ENCODE measurements around the gene HNRNPH2. TPM values are rescaled to one million over a fixed set of nuclear protein-coding genes. Genes with fewer than 3 reads are reported as not detected.
A peak's percentile ranks its signal among the peaks of the same experiment; 100 is the strongest.

Gene HNRNPH2
- total RNA-seq, 2 donors from 2014 or later, result 27.8 to 30.9 TPM

DNA sequence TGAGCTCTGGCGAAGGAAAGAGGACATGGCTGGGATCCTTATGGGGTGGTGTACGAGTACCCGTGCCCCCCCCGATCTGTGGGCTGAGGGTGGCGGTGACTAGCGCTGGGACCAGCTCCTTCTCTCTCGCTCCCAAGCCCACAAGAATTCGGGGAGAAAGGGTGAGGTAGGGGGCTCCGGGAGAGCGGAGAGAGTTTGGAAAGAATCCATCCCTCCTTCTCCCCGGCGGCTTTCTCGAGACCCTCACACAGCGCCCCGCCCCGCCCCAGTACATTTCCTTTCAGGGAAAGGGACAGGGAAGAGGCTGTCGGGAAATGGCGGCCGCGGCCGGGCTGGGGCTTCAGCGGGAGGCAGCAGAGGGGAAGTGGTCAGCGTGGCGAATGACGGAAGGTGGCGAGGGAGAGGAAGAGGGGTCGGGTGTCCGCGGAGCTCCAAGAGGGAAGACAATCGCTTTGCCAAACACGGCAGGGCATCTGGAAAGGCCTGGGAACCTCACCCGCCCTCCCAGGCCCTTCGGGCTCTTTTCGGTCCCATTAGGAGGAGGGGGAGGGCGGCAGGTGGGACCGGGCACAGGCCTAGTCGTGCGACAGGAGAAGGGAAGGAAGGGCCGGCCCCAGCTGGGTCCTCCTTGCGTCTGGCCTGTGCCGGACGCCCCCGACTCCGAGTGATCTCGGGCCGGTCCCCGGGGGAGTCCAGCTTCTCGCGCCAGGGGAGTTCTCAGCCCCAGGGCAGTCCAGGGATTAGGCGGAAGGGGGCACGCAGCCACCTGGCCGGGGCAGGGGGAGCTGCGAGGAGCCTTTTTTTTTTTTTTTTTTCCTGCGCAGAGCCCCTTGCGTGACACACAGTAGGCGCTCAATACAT lies 10.2 kb downstream of the HNRNPH2 start:
- peaks cover 0 to under 1% of the 10 kb centered on the region in 2 donors for H3K36me3 Mint-ChIP-seq
- peak; percentile 50 to 78 for ATAC-seq

DNA sequence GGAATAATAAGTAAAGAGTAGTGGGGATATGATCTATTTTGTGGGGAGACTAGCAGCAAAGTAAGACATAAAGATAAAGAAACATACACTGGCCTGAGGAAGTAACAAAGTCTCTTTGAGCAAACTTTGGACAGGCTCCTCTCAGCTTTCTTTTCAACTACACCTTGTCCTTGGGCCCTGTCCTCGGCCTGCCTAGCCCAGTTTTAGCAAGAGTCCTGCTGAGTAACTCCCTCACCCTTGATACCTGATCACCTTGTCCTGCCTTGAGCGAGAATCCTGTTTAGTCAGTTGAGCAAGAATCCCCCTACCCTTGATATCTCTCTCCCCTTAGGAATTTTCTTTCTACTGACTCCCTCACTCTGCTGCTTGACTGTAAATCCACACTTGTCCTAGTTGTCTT lies 11.5 kb downstream of the HNRNPH2 start:
- DNase-seq (ENCODE audit: low spot score in 2 of 2), result no peak
- H3K36me3 Mint-ChIP-seq, result peaks cover 0 to under 1% of the 10 kb centered on the region in 2 donors
- no peaks in the 10 kb centered on the region for H3K9me3 Mint-ChIP-seq
- peak overlapping the region; percentile 79 to 98 for H3K27ac Mint-ChIP-seq
- ATAC-seq, result no peak

More for the DNA sequence above, 10.2 kb downstream of the HNRNPH2 start:
- Mint-ChIP-seq H3K9me3 (no peaks in the 10 kb centered on the region), H3K27ac (peak overlapping the region; percentile 97 to 98)
- DNase-seq (ENCODE audit: low spot score in 2 of 2), result peak; percentile 23 to 69

DNA sequence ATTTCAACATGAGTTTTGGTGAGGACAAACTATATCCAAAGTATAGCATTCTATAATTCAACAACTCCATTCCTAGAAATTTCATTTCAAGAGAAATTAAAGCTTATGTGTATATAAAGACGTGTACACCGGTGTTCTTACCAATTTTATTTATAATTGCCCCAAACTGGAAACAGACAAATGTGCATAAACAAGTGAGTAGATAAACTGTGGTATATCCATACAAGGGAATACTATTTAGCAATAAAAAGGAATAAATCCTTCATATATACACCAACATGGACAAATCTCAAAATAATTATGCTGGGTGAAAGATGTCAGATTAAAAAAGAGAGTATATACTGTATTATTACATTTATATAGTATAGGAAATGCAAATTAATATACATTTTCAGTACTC lies 19.9 kb downstream of the HNRNPH2 start:
- H3K27ac Mint-ChIP-seq, result no peak overlapping the region
- DNase-seq (ENCODE audit: low spot score in 2 of 2), result no peak
- no peak for ATAC-seq
- H3K36me3 Mint-ChIP-seq, result peaks cover 15 to 28% of the 10 kb centered on the region in 2 donors
- H3K9me3 Mint-ChIP-seq, result peaks cover 0 to 5% of the 10 kb centered on the region in 2 donors

DNA sequence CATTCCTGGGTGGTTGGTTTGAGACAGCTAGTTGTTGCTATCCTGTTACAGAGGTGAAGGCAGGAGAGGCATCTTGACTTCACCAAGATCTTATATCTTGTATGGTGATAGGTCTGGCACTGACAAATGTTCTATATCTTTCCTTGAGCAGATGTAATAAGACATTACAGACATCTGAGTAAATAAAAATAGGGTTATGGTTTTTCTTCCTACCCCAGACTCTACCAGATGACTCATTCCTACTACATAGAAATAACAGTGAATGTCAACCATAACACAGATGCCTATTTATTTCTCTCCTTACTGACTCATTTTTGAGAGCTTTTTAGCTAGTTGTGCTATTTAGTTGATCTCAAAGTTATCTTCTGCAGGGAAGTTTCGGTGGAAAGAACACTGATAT lies 21.9 kb downstream of the HNRNPH2 start:
- Mint-ChIP-seq H3K27ac (peak overlapping the region in 1 of 2 donors; percentile 72), H3K9me3 (peaks cover 0 to 3% of the 10 kb centered on the region in 2 donors), H3K36me3 (peaks cover 11 to 24% of the 10 kb centered on the region in 2 donors)
- DNase-seq (ENCODE audit: low spot score in 2 of 2), result no peak
- peak; percentile 53 to 96 for ATAC-seq

DNA sequence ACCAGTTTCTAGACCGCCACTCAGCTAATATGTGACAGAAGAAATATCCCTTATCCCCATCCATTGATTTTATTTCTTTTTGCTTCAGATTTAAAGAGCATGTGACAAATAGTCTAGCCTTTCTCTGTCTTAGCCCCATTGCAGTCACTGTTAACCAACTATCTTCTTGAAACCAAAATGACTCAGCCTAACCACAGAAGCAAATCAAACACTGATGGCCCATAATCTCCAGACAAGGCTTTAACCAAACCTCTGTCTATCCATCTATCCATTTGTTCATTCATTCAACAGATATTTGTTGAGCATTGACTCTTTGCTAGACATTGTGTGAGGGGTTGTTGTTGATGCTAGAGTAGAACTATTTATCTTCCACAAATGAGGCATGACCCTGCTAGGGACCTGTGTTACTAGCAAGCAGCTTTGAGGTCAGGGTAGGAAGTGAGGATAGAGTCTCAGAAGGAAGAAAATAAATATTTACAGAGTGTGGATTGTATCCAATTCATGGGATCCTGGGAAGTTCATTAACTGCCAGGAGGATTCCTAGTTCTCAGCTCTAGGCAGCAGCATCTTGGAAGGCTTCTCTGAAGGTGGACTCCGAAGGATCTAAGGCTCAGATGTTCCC lies 22.5 kb downstream of the HNRNPH2 start:
- Mint-ChIP-seq H3K36me3 (peaks cover 7 to 19% of the 10 kb centered on the region in 2 donors), H3K9me3 (no peaks in the 10 kb centered on the region), H3K27ac (peak overlapping the region in 1 of 2 donors; percentile 72)
- DNase-seq (ENCODE audit: low spot score in 2 of 2) (no peak), ATAC-seq (peak; percentile 79 to 90)

DNA sequence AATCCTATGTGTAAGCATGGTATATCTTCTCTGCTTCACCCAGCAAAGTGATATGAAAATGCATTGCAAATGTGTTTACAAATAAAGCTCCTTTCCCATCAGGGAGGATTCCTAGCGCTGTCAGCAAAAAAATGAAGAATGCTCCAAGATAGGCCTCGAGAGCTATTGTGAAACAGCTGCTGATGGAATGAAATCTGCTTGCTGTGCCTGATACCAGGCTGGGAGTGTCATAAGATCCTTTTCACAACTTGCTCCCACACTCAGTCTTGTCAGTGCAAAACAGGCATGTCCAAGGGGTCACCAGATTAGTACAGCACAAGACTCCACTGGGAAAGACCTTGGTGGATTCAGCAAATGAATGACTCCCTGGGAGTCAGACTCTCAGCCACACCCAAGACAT lies 34.1 kb downstream of the HNRNPH2 start:
- DNase-seq (ENCODE audit: low spot score in 2 of 2) (no peak), ATAC-seq (no peak)
- peaks cover 7 to 23% of the 10 kb centered on the region in 2 donors for H3K36me3 Mint-ChIP-seq
- no peak overlapping the region for H3K27ac Mint-ChIP-seq
- no peaks in the 10 kb centered on the region for H3K9me3 Mint-ChIP-seq

DNA sequence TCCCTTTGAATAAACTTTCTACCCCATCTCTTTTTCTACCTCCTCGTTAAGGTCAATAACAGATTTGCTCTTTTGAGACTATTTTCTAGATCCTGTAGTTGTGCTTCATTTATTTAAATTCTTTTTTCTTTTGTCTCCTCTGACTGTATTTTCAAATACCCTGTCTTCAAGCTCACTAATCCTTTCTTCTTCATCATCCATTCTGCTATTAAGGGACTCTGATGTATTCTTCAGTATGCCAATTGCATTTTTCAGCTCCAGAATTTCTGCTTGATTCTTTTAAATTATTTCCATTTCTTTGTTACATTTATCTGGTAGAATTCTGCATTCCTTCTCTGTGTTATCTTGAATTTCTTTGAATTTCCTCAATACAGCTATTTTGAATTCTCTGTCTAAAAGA lies 41.3 kb downstream of the HNRNPH2 start:
- DNase-seq (ENCODE audit: low spot score in 2 of 2) (no peak), ATAC-seq (no peak)
- Mint-ChIP-seq H3K9me3 (peaks cover 4% of the 10 kb centered on the region in 2 donors), H3K36me3 (peaks cover 12% of the 10 kb centered on the region in 2 donors), H3K27ac (no peak overlapping the region)

DNA sequence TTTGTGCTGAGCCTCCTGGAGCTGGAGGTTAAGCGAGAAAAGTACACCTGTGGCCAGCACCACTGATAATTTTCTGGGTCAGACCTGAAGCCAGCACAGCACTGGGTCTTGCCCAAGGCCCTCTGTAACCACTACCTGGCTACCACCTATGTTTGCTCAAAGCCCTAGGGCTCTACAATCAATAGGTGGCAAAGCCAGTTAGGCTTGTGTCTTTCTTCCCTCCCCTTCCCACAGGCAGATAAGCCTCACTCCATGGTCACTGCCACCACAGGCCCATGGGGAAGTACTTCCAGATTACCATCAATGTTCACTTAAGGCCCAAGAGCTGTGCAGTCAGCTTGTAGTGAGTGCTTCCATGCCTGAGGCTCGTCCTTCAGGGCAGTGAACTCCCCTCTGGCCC lies 42.1 kb downstream of the HNRNPH2 start:
- H3K36me3 Mint-ChIP-seq, result peaks cover 12% of the 10 kb centered on the region in 2 donors
- no peak for ATAC-seq
- H3K9me3 Mint-ChIP-seq, result peaks cover 4% of the 10 kb centered on the region in 2 donors
- DNase-seq (ENCODE audit: low spot score in 2 of 2), result no peak
- no peak overlapping the region for H3K27ac Mint-ChIP-seq

DNA sequence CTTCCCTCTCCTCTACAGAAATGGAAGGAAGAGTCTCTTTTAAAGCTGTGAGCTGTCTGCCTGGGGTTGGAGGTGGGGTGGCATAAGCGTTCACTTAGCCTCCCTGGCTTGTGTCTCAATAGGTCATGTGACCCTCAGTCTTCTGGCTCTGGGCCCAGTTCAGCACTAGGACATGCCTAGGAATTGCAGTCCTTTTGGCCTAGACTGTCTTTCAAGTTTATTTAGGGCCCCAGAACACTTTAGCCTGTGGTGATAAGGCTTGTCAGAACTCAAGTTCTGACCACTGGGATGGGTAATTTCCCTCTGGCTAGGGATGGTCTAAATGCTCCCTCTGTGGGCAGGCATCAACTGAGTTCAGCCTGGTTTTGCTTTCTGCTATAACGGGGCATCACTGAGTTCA lies 42.9 kb downstream of the HNRNPH2 start:
- ATAC-seq, result no peak
- DNase-seq (ENCODE audit: low spot score in 2 of 2), result no peak
- peaks cover 4% of the 10 kb centered on the region in 2 donors for H3K9me3 Mint-ChIP-seq
- H3K36me3 Mint-ChIP-seq, result peaks cover 12% of the 10 kb centered on the region in 2 donors
- H3K27ac Mint-ChIP-seq, result no peak overlapping the region

DNA sequence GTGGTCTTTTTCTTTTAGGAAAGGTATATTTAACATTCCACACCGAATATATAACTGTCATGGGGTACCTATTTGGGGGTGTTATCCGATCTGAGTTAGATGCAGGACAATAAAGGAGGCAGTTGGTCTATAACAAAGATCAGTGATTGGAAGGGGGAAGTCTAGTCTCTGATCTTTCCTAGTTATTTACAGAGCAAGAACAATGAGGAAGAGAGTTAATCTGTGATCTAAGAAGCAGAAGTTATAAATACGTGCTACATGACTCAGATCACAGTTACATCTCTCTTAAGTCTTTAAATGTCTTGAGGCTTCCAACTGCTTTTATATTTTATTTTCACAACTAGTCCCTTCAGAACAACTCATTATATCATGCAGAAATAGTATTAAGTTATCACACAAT lies 44.0 kb downstream of the HNRNPH2 start:
- ATAC-seq (no peak), DNase-seq (ENCODE audit: low spot score in 2 of 2) (no peak)
- no peak overlapping the region for H3K27ac Mint-ChIP-seq
- peaks cover 4% of the 10 kb centered on the region in 2 donors for H3K9me3 Mint-ChIP-seq
- H3K36me3 Mint-ChIP-seq, result peaks cover 12% of the 10 kb centered on the region in 2 donors

DNA sequence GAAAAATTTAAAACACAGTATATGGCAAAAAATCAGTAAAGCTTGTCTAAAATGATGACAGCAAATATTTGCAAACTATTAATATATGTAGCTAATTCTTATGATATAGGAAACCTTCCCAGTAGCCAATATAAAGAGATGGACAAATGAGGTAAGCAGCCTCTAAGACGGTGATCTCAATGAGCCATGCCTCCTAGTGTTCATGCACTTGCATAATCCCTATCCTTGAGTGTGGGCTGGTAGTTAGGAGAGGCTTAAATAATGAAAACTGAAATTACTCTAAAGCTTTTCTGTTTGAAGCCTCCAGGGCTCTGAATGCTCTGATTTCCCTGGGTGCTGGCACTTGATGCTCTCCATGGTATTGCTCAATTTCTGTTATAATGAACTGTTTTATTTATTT lies 52.6 kb downstream of the HNRNPH2 start:
- H3K36me3 Mint-ChIP-seq, result no peaks in the 10 kb centered on the region
- H3K9me3 Mint-ChIP-seq, result no peaks in the 10 kb centered on the region

DNA sequence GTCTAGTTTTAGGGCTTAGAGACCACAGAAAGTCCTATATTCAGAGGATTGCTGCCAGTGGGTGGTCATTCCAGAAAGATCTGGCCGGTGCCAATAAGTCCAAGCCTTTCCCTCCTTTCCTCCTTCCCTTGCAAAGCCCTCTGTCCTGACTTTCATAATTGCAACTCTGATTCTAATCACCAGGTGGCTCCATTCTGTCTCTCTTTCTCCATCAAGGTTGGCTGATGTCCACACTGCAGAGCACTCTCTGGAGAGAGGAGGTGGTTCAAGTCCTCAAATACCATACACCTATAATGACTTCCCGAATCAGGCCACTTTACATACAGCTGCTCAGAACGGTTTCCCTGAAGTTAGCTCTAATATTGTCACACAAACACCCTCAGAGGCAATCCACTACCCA lies 54.9 kb downstream of the HNRNPH2 start:
- no peaks in the 10 kb centered on the region for H3K36me3 Mint-ChIP-seq
- H3K27ac Mint-ChIP-seq, result peak overlapping the region in 1 of 2 donors; percentile 50
- DNase-seq (ENCODE audit: low spot score in 2 of 2), result no peak
- ATAC-seq, result no peak
- no peaks in the 10 kb centered on the region for H3K9me3 Mint-ChIP-seq

More for the DNA sequence above, 52.6 kb downstream of the HNRNPH2 start:
- ATAC-seq, result no peak
- no peak overlapping the region for H3K27ac Mint-ChIP-seq
- DNase-seq (ENCODE audit: low spot score in 2 of 2), result no peak

Other genes starting within 250 kb of the HNRNPH2 start
- 1 to 10 TPM; 1.1 to 1.5 TPM for gene DRP2, start 188.4 kb upstream of the HNRNPH2 start, total RNA-seq
- under 1 TPM in 1 of 2 donors, not detected in 1; 0.11 TPM for gene TAF7L, start 116.9 kb upstream of the HNRNPH2 start, total RNA-seq
- 10 to 100 TPM; 17.4 to 21.9 TPM for gene TIMM8A, start 59.5 kb upstream of the HNRNPH2 start, total RNA-seq
- gene BTK, start 22.0 kb upstream of the HNRNPH2 start, total RNA-seq, result under 1 TPM; 0.19 to 0.41 TPM
- gene RPL36A, start 17.2 kb upstream of the HNRNPH2 start, total RNA-seq, result 100 to 1,000 TPM; 236 to 271 TPM
- gene GLA, start 297 bp upstream of the HNRNPH2 start, total RNA-seq, result 10 to 100 TPM; 63.8 to 98.2 TPM
- 1 to 10 TPM; 7.2 to 7.6 TPM for gene ARMCX4, start 77.2 kb downstream of the HNRNPH2 start, total RNA-seq
- gene ARMCX1, start 142.3 kb downstream of the HNRNPH2 start, total RNA-seq, result 1 to 10 TPM; 2.4 to 2.8 TPM
- gene ARMCX6, start 209.8 kb downstream of the HNRNPH2 start, total RNA-seq, result 10 to 100 TPM; 36.1 to 44.6 TPM
- 10 to 100 TPM; 34.3 to 43.7 TPM for gene ARMCX3, start 214.9 kb downstream of the HNRNPH2 start, total RNA-seq

All from activated naive CD4-positive, alpha-beta T cell treated with anti-CD3 and anti-CD28 coated beads, Interleukin-2, amount 50 U/mL, for 72 hours (primary cell).